HG03469 (cell line): Measurements from ENCODE around the gene TIMM50.
"Not testable (repeated sequence)": the region's sequence is repeated elsewhere in the genome, so short reads cannot be mapped to it uniquely, and the experiment has no call there.

Experiments used
- ATAC-seq: cut with Tn5 transposase; IDR thresholded peaks from one replicate; pipeline ENCODE4 v1.9.1; 2021; ENCODE audit warnings: mild to moderate bottlenecking, moderate library complexity, moderate number of reproducible peaks; ENCODE audit not compliant: unreplicated experiment

TIMM50 gene

DNA sequence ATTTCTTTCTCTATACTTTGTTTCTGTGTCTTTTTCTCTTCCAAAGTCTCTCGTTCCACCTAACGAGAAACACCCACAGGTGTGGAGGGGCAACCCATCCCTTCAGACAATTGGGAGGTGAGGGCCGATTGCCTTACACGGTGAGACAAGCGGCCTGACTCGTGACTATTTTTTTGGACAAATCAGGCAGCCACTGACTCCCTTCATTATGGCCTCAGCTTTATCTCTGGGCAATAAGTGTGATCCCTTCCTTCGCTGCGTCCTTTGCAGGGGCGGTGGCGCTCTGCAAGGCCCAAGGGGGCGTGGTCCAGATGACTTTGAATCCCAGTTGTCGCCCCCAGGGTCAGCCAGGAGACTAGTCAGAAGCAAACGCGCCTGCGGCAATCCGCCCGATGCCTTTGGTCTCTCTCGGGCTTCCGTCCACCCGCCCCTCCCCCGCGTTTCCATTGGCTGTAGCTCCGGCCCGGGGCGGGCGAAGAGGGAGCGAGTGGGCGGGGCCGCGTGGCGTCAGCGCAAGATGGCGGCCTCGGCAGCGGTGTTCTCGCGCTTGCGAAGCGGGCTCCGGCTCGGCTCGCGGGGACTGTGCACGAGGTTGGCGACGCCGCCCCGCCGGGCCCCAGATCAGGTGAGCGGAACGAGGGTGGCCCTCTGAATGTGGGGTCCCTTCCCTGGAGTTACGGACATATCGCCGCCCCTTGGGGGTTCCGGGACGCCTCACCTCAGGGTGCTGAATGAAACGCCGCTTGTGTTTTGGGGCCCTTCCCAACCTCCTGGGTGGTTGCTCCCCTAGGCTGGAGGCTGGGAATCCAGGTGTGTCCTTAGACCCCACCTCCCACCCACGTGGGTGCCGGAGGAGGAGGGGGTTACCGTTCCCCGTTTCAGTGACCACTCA lies at the start of gene TIMM50:
TSS of gene TIMM50 (plus strand) at position 502 of the 892 bp plus-strand sequence. CDS start at position 518, 16 bp downstream.
- peak; percentile 68 for ATAC-seq

DNA sequence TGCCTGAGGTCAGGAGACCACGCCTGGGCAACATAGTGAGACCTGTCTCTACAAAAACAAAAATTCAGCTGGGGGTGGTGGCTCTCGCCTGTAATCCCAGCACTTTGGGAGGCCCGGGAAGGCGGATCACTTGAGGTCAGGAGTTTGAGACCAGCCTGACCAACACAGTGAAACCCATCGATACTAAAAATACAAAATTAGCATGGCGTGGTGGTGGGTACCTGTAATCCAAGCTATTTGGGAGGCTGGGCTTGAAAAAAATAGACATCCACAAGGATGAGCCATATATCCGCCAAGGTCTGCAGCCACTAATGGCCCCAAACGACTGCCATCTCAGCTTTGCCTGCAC lies 48.0 kb upstream of the TIMM50 start:
- no peak for ATAC-seq

DNA sequence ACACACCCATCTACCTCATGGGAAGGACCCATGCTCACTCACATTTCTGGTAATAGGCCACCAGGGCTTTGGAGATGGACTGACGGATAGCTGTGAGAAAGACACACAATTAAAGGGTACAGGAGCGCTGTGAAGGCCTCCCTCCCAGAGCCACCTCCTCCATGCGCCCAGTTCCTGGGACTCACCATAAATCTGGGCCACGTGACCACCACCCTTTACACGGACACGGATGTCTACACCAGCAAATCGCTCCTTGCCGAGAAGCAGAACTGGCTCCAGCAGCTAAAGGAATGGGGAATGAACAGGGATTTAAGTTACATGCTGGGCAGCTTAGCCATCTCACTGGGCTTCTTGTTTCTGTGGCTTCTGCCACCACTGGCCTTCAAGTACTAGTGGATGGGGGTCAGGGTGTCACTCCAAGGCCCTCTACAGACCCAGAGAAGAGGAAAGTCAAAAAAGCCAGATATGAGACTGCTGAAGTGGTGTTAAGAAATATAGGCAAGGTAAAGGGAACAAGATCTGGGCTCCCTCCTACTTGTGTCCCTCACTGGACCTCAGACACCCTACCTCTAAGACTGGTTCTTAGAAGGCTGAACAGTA lies 47.1 kb upstream of the TIMM50 start:
- no peak for ATAC-seq

DNA sequence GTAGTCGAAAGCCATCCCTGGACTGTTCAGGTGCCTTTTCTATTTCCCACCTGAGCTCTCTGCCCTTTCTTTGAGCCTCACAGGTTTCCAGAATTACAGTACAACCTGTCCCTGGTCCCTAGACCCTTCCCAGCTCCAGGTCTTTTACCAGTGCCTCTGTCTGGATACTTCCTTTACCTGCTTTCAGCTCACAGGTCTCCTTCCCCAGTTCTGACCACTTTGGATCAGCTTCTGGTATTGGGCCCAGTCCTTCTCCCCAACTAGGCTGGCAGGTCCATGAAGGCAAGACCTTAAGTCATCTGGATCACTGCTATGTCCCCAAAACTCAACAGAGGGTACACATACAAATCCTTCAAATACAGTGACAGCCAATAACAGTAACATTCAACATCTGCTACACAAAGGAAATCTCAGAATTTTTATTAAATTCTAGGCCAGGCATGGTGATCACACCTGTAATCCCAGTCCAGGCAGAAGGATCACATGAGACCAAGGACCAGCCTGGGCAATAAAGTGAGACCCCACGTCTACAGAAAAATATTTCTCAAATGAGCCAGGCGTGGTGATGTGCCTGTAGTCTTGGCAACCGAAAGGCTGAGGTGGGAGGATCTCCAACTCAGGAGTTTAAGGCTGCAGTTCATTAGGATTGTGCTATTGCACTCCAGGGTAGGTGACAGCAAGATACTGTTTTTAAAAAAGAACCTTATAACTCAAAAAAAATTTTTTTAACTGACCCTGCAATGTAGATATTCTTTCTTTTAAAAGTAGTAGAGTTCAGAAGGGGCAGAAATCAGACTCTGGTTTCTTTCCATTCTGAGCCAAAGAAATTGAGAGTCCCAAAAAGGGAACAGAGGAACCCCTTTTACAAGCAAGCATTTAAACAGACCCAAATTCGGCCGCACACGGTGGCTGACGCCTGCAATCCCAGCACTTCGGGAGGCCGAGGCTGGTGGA lies 46.2 kb upstream of the TIMM50 start:
- no peak for ATAC-seq

DNA sequence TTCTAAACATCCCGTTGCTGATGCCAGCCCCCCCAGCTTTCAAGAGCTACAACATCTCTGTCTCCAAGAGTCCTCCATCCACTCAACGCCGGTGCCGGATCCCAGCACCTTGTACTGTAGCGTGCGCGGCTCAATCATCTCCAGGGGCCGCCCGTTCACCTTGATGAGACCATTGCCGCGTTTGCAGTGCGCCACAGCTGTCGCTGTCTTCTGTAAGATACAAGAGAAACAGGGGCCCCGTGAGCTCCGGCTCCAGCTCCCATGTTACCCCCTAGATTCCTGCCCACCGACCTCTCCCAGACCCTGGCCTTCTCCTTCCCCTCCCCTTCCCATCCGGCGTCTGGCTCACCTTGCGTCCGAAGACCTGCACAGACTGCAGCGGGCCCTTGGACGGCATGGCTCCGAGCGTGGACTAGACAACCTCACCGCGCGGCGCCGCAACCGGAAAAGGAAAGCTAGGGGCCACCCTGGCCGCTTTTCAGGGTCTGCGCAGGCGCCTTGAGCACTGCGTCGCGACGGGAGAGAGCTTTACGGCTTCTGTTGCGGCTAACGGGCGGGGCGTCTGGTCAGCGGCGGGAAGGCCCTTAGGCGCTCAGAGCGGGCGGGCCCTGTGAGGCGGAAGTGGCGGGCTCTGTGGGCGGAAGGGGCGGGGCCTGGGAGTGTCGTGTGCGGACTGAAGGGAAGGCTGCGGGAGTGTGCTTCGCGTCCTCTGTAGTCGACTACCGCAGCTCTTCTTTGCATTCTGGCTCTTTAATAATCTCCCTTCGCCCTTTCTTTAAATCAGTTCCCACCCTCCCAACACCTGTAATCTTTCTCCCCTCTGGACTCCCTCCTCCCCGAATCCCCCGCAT lies 44.9 kb upstream of the TIMM50 start, which contains the start of gene RPS16:
TSS of gene RPS16 (minus strand) at position 451 of the 851 bp plus-strand sequence. CDS start at position 397, 54 bp downstream.
- peak; percentile 31 for ATAC-seq

DNA sequence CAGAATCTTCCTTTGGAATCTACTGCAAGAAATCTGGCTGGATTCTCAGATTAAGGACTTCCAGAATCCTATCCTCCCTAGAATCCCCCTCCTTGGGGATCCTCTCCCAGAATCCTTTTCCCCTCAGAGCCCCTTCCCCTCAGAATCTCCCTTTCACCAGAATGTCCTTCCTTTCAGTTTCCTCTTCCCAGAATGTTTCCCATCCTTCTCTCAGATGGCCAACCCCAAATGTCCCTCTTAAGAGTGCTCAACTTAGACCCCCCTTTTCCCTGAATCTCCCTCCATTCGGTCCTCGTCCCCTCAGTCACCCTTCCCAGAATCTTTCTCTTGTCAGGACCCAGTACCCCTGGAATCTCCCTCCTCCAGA lies 44.3 kb upstream of the TIMM50 start:
- no peak for ATAC-seq

DNA sequence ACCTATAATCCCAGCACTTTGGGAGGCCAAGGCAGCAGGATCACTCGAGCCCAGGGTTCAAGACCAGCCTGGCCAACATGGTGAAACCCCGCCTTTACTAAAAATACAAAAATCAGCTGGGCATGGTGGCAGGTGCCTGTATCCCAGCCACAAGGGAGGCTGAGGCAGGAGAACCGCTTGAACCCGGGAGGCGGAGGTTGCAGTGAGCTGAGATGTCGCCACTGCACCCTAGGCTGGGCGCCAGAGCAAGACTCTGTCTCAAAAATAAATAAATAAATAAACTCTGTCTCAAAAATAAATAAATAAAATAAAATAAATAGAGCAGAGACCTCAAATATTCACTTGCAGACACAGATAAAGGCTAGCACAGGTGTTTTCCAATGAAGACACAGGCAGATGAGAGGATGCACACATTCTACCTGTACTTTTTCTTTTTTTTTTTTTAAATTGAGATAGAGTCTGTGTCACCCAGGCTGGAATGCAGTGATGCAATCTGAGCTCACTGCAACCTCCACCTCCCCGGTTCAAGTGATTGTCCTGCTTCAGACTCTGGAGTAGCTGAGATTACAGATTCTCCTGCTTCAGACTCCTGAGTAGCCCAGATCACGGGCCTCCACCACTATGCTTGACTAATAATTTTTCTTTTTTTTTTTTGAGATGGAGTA lies 42.2 kb upstream of the TIMM50 start:
- no peak for ATAC-seq

DNA sequence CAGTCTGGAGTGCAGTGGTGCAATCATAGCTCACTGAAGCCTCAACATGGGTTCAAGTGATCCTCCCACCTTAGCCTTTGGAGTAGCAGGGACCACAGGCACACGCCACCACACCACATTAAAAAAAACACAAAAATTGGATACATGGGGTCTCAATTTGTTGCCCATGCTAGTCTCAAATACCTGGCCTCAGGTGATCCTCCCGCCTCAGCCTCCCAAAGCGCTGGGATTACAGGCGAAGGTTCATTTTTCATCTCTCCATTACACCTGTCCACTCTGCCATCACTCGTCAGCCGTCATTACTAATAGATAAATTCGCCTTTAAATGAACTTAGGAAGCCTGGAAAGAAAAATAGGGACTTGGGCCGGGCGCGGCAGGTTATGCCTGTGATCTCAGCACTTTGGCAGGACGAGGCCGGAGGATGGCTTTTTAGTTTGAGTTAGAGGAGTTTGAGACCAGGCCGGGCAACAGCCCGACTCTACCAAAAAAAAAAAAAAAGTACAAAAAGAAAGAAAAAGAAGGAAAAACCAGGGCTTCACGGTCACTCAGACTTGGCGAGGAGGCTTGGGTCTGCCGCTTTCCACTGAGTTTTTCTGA lies 35.9 kb upstream of the TIMM50 start:
- ATAC-seq: no peak

DNA sequence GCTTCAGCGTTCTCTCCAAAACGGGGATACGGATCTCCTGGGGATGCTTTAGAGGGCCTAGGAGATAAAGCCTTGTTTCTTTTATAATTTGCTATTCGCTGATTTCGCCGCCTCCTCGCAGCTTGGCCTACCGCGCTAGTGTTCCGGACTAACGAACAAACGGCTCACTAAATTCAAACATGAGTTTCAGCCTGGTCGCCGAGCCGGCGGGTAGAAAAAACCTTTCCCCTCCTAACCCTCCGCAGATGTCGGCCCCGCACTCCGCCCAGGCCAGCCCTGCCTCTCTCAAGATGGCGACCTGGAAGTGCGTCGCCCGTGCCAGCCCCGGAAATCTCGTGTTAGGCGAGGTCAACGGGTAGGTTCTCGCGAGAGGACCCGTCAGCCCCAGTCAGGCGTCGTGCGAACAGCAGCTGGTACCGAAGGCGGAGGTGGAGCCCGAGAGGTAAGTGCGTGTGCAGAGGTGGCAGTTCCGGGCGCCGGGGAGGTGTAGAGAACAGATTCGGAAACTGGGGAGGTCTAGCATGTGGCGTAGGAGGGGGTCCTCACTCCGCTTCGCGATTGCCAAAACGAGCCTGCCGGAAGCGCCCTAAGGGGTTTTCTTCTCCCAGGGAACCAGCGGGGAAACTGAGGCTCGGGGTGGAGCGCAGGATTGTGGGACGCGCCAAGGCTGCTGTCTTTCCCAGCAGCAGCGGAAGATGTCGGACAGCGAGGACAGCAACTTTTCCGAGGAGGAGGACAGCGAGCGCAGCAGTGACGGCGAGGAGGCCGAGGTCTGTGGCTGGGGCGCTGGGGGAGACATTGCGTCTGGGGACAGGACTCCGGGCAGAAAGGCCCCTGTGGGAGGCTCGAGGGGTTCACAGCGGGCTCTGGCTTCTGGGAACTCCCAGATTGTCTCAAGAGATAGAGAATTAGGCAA lies 35.2 kb upstream of the TIMM50 start, which contains the start of gene SUPT5H:
TSS of gene SUPT5H (plus strand) at position 387 of the 916 bp plus-strand sequence. CDS start at position 696, 309 bp downstream.
- peak; percentile 60 for ATAC-seq

DNA sequence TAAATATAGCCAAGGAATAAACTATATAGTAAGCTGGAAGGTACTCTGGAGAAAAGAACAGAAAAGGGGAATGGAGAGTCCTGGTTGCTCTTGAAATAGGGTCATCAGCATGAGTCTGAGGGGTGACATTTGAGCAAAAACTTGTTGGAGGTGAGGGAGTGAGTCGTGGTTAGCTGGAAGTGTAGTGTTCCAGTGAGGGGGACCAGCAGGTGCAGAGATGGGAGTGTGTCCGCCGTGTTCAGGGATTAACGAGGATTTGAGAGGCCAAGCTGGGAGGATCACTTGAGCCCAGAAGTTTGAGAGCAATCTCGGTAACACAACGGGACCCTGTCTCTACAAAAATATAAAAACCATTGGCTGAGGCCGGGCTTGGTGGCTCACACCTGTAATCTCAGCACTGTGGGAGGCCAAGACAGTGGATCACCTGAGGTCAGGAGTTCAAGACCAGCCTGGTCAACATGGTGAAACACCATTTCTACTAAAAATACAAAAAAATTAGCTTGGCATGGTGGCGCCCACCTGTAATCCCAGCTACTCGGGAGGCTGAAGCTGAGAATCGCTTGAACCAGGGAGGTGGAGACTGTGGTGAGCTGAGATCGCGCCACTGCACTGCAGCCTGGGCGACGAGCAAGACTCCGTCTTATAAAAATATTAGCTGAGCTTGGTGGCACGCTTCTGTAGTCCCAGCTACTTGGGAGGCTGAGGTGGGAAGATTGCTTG lies 34.1 kb upstream of the TIMM50 start:
- ATAC-seq: no peak

DNA sequence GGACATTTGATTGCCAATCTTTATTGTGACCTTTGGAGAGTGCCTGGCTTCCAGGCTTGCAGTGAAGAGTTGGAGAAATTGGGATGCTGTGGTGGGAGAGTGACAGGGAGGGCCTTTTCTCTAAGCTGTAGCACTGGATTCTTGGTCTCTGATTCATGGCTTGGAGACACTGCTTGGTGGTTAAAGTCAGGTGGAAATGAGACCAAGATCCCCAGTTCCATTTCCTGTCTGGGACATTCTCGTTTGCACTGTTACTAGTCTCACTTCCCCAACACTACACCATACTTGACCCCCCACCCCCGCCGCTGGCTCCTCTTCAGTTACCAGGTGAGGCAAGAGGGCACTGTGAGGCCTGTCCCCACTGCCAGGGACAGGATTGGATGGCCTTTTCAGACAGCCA lies 32.4 kb upstream of the TIMM50 start:
- no peak for ATAC-seq

DNA sequence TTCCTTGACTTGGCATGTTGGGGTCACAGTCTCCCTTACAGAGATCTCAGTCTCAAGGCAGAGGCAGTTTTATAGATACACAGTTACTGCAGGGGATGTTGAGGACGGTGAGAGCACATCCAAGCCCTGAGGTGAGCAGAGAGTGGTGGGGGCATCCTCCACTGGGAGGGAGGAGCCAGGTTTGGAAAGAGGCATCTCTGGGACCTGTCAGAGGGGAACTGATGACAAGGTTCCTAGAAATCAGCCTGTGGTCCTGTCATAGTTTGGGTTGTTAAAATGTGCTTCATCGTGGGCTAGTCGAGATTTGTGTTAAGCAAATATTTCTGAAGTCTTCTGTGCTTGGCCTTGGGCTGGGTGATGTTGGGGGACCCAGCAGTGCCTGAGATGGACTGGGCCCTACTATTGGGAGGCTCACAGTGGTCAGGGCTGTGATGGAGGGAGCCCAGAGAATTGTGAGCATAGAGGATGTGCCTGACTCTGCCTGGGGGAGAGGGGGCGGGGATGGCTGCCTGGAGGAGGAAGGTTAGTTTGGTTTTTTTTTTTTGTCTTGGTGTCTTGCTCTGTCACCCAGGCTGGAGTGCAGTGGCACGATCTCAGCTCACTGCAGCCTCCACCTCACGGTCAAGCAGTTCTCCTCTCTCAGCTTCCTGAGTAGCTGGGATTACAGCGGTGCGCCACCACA lies 31.4 kb upstream of the TIMM50 start:
- no peak for ATAC-seq

DNA sequence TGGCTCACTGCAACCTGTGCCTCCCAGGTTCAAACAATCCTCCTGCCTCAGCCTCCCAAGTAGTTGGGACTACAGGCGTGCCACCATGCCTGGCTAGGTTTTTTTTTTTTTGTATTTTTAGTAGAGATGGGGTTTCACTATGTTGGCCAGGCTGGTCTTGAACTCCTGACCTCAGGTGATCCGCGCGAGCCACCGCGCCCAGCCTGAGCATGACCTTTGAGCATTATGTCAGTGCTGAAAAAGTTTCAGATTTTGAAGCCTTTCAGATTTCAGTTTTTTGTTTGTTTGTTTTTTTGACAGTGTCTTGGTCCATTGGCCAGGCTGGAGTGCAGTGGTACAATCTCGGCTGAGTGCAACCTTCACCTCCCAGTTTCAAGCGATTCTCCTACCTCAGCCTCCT lies 29.4 kb upstream of the TIMM50 start:
- ATAC-seq: not testable (repeated sequence)

DNA sequence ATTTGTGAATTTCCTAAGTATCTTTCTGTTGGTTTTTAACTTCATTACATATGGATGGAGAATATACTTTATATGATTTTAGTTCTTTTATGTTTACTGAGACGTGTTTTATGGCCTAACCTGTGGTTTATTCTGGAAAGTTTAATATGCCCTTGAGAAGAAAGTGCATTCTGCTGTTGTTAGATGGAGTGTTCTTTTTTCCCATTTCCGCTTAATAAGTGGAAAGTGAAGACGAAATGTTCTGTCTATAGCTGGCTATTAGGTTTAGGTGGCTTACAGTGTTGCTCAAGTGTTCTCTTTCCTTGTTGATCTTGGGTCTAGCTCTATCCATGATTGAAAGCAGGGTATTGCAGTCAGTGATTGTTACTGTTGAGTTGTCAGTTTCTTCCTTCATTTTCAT lies 17.2 kb upstream of the TIMM50 start:
- no peak for ATAC-seq

DNA sequence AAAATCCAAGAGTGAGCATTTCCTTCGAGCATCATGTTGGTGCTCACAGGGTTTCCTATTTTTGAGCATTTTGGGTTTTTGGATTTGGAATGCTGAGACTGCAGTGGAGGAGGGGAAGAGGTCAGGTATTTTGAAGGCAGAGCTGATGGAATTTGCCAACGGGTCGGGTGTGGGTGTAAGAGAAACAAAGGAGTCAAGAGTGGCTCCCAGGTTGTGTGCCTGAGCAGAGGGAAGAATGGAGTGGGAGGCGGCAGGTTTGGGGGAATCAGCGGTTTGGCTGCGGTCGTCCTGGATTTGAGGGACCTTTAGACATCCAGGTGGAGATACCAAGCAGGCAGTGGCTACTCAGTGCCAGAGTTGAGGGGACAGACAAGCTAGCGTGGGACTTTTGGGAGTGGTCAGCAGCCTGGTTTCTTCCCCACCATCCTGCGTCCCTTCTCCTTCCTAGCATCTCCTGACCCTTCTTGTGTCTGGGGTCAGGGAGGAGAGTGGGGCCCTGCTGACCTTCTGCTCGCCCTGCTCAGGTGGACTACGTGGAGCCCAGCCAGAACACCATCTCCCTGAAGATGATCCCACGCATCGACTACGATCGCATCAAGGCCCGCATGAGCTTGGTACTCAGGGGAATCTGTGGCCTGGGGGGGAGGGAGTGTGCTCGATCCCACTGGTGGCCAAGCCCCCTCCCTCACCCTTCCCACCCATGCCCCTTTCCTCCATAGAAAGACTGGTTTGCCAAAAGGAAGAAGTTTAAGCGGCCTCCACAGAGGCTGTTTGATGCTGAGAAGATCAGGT lies 14.5 kb upstream of the TIMM50 start:
- no peak for ATAC-seq

DNA sequence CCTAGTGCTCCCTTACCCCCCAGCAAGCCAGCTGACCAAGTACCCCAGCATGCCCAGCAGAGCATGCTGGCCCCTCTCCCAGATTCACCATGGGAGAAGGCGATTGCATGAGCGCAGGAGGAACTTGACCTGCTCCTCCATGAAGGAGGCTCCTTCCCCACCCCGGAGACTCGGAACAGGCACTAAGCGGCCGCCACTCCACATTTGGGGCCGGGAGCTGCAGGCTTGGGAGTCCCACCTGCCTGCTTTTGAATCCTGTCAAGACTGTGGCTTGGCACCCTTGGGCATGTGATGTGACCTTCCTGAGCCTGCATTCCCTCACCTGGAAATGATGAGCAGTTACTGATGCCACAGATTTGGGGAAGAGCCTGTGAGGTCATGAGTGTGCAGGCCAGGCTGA lies 12.7 kb upstream of the TIMM50 start:
- no peak for ATAC-seq
